Measurements from ENCODE around the gene RTF1.

RTF1 gene

DNA sequence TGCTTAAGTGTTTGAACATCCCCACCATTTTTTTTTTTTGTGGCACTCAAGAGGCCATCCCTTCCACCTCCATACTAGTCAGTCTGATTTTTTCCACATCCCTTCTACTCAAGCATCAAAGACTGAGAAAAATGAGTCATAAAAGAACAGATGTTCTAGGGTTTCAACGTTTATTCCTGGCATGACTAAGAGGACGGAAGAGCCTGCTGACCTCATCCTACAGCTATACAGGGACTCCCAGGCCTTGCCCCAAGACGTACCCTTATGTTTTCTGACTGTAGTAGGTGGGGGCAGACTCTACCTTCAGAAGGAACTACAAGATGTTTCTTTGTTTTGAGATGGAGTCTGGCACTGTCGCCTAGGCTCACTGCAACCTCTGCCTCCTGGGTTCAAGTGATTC is 73.5 kb downstream of the RTF1 start:
- peak; percentile 41 for DNase-seq

DNA sequence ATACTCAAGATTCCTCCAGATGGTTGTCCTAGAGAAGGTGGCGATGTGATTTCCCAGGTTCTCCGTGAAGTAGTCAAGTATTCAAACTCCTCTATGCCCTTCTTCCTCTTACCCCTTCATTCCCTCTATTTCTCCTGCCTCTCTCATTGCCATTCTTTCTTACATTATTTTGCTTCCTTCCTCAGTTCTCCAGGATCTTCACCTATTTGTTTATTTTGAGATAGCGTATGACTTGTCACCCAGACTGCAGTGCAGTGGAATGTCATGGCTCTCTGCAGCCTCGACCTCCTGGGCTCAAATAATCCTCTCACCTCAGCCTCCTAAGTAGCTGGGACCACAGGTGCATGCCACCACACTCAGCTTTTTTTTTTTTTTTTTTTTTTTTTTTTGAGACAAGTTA is 75.0 kb downstream of the RTF1 start:
- no peak for DNase-seq

DNA sequence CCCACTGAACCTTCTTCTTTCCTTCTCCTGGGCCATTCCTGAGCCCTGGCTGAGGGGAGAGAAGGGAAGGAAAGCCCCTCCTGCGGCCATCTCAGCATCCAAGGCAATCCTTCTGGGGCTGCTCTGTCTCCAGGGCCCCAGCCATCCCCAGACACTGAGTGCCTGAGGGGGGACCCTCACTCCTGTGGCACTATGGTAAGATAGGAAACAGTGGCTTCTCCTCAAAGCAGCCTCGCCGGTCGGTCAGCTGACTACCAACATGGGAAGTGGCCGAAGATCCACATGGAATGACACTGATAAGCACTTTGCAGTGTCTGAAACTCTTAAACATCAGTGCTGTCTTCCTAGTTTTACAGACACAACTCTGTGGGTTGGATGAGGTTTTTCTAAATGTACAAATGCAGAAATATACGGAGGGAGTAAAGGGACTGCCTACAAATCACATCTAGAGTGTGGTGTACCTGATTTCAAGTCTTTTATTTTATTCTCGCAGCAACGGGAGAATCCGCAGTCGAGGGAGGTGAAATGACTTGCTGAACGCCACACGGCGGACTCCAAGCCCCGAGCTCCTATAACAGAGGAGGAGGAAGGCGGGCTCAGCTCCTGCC is 75.8 kb downstream of the RTF1 start:
- no peak for DNase-seq

DNA sequence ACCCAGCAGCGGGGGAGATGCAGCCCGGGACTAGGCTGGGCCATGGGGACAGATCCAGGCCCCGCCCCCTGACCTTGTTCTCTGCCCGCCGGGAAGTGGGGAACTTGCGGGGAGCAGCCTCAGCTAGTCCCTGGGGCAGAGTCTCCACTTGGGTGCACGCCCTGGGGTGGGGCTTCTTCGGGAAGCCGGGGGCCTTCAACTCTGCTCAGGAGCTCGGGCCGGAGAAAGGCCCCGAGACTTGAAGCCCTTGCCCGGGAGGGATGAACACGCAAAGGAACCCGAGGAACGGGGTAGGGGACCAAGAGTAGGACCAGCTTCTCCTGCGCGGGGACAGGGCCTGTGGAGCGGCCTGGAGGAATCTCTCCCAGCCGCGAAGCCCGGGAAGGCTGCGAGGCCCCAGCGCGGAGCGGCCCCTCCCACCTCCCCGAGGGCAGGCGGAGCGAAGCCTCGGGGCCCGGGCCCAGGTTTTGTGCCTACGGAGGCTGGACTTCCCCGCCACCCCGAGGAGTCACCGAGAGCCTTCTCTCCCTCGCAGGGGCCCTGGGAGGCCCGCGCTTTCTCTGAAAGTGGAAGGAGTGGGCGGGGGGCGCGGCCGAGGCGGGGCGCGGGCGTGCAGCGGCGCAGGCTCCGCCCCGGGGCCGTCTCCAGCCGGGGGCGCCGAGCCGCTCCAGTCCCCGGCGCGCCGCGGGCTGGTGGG is 76.5 kb downstream of the RTF1 start, which contains the start of gene ITPKA:
TSS of gene ITPKA (plus strand) at position 670 of the 697 bp plus-strand sequence. CDS start 54 bp downstream, outside the sequence.
- DNase-seq: peak; percentile 92

DNA sequence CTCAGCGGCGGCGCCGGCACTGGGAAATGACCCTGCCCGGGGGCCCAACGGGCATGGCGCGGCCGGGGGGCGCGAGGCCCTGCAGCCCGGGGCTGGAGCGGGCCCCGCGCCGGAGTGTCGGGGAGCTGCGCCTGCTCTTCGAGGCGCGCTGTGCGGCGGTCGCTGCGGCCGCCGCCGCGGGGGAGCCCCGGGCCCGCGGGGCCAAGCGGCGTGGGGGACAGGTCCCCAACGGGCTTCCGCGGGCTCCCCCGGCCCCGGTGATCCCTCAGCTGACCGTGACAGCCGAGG is 77.0 kb downstream of the RTF1 start:
- no peak for DNase-seq

DNA sequence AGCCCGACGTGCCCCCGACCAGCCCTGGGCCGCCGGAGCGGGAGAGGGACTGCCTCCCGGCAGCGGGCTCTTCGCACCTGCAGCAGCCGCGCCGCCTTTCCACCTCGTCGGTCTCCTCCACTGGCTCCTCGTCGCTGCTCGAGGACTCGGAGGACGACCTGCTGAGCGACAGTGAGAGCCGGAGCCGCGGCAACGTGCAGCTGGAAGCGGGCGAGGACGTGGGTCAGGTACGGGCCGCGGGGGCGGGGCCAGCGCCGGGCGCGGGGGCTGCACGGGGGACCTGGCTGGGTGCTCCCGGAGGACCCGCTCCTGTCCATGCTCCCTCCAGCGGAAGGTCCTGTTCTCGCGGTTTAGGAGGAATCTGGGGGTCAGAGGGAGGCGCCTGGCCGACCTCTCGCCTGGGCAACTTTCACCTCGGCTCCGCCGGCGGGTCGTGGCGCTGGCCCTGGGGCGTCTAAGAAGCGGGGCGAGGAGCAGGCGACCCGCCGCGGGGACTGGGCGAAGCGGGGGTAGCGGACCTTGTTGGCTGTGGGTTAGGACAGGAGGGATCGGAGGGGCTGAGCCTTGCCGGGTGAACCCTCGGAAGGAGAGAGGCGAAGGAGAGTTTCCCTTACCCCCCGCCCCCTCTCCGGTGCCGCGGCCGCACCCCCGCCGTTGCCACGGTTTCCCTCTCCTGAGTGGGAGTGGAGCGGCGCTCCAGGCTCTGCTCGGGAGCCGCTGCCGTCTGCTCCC is 77.5 kb downstream of the RTF1 start:
- DNase-seq: peak; percentile 39

DNA sequence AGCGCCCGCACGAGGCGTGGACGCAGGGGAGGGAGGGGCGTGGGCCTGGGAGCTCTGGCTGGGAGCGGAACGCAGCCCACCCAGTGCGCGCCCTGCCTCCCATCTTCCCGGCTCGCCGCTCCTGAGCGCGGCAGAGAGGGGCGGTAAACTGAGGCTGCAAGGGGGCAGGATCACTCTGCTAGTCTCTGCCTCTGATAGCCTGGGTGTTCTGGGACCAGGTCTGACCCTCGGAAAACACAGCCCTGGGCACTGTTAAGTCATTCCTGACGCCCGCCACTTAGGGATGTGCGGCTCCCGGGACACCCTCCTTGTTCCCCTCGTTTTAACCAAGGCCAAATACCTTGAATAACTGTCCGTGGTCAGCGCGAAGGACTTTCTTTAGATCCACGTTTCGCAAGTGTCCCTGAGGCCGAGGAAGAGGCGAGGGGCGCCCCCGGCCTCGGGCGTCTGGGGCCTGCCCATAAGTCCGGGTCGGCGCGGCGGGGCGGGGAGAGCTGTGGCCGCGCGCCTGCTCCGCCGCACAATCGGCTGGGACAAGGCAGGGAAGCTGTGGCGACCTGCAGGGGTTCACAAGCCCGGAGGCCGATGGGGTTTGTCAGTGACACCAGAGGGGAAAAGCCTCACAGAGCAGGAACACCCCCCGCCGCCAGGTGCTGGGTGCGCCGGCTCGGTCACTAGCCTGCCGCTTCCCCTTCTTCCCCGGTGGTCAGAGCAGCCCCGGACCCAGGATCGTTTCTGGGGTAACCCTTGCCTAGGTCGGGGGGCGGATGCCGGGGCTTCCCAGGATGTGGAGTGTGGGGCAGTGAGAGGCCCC is 78.2 kb downstream of the RTF1 start:
- DNase-seq: peak; percentile 49

DNA sequence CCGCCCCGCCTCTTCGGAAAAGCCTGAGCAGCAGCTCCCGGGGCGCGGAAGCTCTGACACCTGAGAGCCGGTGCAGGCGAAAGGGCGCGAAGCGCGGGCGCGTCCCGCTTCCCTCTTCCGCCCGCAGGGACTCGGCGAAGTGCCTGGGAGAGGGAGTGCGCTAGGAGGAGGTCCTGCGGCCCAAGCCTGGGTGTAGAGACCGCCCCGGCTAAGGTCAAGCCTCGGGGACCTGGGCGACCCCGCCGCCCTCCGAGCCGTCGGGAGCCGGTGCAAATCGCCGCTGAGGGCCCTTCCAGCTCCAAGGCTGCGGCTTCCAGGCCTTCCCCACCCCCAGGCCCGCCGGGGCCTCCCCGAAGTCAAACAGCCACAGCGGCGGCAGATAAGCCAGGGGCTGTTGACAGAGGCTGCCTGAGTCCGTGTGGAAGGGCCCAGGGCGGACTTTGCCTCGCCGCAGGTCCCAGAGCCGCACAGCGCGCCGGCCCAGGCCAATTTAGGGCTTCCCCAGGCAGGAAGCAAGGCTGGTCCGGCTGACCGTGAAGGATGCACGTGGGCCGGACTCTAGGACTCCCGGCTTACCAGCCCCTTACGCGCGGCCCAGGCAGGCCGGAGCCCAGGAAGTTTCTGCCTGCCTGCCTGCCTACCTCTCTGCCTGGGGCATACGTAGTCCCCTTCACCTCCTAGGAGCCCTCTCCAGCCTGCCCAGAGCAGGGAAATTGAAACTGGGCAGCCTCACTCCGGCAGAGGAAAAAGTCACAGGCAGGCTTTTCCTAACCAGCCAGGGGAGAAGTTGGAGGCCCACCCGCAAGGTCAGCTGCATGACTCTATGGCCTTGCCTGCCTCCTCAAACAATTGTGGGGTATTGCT is 79.1 kb downstream of the RTF1 start:
- DNase-seq: no peak

DNA sequence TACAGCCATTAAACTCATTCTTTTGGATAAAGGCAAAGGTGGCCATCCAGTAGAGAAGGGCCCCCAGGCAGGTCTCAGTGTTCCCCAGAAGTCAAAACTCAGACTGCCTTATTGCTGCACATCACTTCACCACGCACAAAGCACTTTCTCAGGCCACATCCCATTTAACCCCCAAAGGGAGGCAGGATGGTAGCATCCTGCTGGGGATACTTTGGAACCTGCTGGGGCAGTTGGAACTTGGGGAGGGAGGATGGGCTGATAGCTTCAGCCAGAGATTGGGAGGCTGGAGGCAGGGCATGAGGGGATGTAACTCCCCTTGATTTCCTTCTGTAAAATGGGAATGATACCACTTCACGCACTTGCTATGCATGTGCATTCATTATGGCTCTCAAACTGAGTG is 81.8 kb downstream of the RTF1 start:
- DNase-seq: no peak

DNA sequence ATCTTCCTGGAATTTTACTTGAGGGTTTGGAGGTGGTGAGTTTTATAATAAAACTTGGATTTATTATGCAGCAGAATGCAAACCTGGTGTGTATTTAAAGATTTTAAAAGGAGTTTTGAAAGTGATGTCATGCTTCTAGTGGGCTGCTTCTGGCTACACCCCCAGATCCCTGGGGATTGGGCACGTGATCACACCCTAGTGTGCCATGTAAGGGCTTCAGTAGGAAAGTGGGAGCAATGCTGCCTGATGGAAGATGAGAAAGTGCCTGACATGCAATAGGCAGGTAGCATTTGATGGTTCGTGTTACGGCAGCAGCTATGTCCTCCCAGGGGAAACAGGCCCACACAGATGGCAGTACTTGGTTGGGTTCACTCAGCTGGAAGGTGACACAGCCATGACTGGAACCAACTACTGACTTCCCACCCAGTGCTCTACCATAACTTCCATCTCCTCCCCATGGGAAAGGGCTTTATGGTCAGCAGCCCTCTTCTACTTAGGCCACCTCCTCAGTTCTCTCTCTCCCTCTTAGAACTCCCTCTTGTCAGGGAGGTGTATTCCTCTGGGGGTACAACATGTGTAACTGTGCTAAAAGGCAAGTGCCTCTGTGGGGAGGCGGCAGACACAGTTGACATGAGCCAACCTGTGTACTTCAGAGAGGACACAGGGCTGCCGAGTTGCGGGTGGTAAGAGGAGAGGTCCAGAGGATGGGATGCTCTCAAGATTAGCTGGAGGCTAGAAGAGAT is 82.4 kb downstream of the RTF1 start:
- DNase-seq: no peak

DNA sequence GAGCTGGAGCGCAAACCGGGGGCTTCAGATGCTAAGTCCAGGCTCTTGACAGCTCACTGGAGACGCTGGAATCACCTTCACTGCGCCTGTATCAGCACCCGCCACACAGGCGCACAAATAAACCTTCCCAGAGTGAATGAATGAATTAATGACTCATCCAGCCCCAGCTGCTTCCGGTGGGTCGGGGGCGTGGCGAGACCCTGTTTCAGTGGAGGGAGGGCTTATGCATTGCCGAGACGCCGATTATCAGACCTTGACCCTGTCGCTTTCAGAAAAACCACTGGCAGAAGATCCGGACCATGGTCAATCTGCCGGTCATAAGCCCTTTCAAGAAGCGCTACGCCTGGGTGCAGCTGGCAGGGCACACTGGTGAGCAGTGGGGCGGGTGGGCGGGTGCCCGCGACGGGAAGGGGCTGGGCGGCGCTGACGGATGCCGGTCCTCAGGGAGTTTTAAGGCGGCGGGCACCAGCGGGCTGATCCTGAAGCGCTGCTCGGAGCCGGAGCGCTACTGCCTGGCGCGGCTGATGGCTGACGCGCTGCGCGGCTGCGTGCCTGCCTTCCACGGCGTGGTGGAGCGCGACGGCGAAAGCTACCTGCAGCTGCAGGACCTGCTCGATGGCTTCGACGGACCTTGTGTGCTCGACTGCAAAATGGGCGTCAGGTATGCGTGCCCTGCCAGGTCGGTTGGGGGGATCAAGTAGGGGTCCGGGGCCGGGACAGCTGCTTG is 84.5 kb downstream of the RTF1 start:
- DNase-seq: peak; percentile 49

DNA sequence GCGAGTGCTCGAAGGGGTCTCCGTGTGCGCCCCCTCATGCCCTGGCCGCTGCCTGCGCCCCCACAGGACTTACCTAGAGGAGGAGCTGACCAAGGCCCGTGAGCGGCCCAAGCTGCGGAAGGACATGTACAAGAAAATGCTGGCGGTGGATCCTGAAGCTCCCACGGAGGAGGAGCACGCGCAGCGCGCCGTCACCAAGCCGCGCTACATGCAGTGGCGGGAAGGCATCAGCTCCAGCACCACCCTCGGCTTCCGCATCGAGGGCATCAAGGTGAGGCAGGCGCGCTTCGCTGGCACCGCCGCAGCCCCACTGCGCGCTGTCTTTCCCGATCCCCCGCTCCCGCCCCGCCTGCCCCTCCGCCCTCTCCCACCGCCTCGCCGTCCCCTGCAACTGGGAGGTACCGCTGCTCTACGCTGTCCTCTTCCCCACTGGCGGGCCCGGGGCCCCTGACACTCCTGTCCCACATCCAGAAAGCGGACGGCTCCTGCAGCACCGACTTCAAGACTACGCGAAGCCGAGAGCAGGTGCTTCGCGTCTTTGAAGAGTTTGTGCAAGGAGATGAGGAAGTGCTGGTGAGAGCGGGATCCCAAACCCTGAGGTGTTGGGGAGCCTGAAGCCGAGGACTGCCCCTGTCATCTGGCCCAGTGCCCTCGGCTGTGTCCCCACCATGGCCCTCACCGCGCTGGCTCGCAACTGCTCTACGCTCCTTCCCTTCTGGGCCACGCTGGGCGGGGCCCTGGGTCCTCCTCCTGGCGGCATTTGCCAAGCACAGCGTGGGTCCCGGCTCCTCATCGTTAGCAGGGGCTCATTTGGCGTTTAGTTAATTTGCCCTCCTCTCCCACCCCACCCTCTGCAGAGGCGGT is 85.3 kb downstream of the RTF1 start:
- DNase-seq: peak; percentile 39

DNA sequence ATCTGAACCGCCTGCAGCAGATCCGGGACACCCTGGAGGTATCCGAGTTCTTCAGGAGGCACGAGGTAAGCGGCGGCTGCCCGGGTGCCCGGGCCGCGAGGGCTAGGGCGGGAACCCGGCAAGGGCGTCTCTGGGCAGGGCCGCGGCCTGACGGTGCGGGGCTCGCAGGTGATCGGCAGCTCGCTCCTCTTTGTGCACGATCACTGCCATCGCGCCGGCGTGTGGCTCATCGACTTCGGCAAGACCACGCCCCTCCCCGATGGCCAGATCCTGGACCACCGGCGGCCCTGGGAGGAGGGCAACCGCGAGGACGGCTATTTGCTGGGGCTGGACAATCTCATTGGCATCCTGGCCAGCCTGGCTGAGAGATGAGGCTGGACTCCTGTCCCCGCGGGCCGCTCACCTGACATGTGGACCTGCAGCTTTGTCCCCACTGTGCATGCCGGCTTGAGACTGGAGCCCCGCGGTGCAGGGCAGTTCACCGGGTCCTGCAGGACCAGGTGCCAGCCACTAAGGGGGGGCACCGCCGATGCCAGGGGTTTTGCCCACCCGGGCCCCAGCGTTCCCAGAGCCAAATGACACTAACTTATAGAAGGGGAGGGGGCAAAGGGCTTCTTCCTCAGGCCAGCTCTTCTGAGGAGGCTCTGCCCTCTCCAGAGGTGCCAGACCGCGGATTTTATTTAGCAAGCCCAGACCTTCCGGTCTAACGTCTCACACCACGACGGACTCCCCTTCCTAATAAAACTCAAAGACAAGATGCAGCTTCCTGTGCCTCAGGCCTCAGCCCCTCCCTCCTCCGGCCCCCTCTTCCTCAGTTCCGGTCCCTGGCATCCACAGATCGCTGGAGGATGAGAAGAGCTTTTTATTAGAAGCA is 86.1 kb downstream of the RTF1 start:
- no peak for DNase-seq

DNA sequence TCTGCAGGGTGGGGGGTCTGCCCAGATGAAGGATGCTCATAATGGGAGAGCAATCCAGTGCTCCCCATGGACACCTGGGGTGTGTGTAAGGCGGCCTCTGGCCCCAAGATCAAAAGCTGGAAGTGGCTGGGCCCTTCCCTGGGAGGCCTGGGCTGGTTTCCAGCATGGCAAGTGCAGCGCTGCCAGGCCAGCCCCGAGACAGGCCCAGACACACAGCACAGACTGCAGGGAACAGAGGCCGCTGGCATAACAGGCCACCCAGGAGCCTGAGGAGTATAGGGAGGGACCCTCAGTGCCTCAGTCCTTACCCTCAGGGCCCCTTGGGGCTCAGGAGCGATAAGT is 86.7 kb downstream of the RTF1 start:
- DNase-seq: no peak

DNA sequence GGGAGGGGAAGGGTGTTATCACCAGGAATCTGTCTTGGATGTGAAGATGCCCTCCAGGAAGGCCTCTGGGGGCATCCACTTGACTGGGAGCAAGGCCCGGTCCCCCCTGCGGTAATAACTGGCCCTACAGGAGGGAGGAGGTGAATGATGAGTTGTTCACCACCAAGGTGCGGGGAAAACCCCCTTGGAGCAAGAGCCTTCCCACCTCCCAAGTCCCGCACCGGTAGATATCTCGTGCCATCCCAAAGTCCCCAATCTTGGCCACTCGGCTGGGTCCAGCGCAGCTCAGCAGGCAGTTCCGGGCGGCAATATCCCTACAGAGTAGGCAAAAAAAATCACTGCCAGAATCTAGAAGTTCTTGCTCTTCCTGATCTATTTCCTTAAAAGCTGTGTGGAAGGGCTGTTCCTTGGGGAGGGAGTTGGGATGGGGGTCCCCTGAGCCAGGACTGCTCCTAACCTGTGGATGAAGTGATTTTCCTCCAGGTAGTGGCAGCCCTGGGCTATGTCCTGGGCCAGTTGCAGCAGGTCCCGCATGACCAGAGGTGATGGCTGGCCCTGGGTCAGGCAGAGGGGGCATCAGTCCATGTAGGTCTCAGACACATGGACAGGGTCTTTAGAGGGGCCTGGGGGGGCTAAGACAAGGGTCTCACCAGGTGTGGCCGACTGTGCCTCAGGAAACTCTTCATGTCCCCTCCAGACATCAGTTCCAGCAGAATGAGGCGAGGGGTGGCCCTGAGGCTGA is 88.0 kb downstream of the RTF1 start:
- no peak for DNase-seq

DNA sequence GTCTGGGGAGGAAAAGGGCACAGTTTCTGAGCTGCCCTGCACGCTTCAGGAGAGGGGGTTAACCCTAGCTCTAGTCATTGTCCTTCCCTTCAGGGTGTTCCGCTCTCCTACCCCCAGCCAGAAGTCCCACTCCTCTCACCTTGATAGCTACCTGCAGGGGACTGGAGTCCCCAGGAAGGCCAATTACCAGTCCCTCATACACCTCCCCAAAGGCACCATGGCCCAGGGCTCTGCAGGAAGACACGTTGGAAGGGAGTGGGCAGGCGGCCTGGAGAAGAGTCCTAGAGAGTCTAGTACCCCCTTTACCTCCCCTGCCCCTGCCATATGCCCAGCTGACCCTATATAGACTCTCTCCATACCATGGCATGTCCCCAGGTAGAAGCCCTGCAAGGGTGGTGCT is 88.9 kb downstream of the RTF1 start:
- no peak for DNase-seq

DNA sequence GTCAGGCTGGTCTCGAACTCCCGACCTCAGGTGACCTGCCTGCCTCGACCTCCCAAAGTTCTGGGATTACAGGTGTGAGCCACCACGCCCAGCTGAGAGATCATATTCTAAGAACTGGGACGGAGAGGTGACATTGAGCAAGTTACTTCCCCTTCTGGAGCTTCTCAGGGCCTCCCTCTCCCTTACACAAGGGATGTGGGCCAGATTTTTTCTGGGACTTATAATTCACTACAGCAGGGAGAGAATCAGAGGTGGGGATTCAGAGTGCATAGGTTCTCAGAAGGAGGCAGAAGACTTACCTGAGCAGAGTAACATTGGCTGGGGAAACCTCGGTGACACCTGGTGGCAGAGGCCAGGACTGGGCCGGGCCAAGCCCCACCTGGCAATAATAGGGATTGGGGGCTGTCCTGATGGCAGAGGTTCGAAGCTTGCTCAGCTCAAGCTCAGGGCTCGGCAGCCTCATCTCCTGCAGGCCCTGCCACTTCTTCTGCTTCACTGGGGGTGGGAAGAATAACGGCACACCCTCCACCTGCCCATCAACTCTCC is 90.0 kb downstream of the RTF1 start:
- no peak for DNase-seq

DNA sequence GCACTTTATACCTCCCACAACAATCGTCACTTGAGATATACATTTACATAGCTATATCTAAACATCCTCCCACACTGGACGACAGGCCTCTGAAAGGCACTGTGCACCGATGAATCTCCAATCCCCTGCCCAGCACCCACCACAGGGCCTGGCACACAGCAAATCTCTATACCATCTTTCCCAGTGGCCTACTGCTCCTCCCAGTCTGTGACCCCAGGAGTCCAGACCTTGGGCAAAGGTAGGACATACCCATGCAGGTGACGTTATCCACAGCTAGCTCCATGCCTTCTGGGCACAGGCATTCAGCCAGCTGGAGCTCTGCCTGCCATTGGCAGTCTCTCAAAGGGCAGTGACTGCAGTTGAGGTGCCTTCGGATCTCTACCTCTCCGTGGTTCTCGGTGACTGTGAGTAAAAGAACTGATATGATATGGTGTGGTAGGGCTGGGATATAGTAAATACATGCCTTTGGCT is 91.0 kb downstream of the RTF1 start:
- DNase-seq: no peak

All from activated naive CD4-positive, alpha-beta T cell treated with Interleukin-2 at 50 U/mL for 16 hours (primary cell).